Measurements from ENCODE around the gene YTHDC1.

The YTHDC1 gene

GRCh38 chr4:68358988-68359387, 9.1 kb upstream of the YTHDC1 start:
- no peak for DNase-seq (ENCODE audit: low read depth)

DNA sequence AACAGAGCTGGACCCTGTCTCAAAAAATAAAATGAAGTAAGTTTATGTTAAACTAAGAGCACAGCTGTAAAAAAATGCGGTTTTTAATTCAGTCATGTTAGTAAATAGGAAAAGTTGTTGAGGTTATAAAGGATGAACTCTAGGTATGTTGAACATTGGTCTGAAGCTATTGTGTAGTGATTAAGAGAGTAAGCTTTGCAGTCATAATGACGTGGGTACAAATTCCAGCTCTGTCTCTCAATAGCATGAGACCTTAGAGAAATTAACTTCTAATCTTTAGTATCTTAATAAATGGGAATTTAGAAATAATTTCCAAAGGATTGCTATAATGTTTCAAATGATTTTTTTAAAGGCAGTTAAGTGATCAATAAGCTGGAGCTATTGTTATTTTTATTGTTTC, 2.9 kb upstream of the YTHDC1 start:
- no peak for DNase-seq (ENCODE audit: low read depth)

DNA sequence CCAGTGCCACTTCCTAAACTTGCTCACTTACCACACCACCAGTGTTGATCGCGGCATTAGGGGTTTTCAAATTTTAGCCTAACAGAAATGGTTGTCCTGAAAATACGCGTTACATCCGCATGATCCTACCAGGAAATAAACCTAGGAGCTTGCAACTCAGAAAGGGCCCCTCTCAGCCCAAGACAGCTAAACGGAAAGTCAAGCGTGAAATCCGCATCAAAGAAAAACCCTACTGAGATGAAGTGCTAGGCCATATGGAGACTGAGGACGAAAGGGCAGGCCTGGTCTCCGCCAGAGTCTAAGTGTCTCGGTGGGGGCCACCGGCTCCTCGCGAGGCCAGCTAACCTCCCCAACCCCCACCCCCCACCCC, 626 bp downstream of the YTHDC1 start:
- no peak for DNase-seq (ENCODE audit: low read depth)

DNA sequence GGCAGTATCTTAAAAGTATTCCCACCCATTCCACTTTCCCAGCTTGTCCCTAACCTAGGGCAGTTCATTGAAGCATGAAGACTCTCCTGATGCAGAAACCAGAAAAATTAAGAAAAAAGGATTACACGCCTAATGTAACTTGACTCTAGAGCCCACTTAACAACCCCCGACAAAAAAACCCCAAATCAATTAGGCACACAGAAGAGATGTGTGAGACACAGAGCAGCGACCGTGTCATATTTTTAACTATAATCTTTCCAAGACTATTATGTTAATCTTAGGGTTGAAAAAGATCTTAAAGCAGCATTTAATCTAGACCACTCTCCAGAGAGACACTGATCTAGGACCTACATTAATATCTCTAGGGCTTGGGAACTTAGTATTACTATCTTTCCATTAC, 1.3 kb downstream of the YTHDC1 start:
- DNase-seq (ENCODE audit: low read depth) = no peak

- DNase-seq (ENCODE audit: low read depth) = no peak
Measured at GRCh38 chr4:68347845-68348244, 2.0 kb downstream of the YTHDC1 start.

GRCh38 chr4:68346461-68346860, 3.4 kb downstream of the YTHDC1 start:
- DNase-seq (ENCODE audit: low read depth) = no peak

DNA sequence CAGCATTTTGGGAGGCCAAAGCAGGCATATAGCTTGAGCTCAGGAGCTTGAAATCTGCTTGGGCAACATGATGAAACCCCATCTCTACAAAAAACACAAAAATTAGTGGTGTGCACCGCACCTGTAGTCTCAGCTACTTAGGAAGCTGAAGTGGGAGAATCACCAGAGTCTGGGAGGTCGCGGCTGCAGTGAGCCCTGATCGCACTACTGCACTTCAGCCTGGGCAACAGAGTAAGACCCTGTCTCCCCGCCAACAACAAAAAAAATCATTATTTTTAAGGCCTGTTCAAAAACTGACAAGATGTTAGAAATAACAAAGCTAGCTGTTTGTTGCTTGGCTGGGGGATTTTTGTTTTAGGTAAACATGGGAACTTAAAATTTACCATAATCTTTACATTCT, 5.1 kb downstream of the YTHDC1 start:
- no peak for DNase-seq (ENCODE audit: low read depth)

DNA sequence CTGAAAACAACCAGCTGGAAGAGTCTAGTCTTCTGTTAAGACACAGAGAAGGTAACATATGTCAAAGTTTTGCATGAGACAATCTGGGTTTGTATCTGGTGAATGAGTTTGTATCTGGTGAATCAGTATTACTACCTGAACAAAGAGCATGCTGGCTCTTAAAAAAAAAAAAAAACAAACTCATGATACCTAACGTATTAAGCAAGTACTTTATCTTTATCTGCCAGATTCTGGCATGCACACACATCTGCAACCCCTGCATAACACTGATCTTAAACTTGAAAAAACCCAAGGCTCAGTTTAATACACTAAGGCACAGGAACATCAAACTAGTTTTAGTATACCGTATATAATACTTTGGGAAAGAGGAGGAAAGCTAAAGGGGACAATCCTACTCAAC, 5.8 kb downstream of the YTHDC1 start:
- DNase-seq (ENCODE audit: low read depth) = no peak

DNA sequence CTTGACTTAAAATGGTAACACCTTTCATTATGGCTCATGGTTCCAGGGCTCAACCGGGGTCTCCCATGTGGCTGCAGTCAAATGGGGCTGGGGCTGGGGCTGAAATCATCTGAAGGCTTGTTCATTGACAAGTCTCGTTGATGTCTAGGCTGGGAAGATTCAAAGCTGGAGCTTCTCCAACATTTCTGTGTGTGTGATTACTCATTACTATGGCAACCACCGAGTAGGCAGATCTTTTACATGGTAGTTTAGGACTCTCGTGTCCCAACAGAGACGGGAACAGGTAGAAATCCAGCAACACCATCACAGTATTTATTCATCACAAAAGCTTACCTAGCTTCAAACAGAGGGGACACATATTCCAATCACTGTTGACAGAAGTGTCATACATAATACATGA, 7.8 kb downstream of the YTHDC1 start:
- no peak for DNase-seq (ENCODE audit: low read depth)

DNA sequence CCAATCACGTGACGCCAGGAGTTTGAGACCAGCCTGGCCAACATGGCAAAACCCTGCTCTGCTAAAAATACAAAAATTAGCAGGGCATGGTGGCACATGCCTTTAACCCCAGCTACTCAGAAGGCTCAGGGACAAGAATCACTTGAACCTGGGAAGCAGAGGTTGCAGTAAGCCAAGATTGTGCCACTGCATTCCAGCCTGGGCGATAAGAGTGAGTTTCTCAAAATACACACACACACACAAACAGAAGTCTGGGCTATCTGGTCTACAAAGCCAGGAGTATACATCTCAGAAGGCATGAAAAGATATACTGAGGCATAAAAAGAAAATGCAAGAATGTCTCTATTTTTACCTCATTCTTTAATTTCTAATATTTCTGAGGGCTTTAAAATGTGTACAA, 11.3 kb downstream of the YTHDC1 start:
- DNase-seq (ENCODE audit: low read depth) = no peak

DNA sequence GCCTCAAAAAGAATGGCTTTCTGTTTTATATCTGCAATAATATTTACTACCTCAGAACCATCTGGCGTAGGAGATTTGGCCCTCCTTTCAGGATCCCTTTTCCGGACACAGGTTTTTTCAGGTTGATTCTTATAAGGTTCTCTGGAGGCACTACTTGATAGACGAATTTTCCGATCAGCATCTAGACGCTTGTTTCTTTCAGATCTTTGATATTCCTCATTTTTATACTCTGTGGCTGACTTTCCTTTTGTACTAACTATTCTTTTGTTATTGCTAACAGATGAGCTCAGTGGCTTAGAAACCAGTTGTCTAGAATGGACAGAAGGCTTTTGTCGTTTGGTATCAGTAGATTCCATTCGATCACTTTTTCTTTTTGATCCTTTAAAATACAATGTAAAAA, 12.4 kb downstream of the YTHDC1 start:
- no peak for DNase-seq (ENCODE audit: low read depth)

DNA sequence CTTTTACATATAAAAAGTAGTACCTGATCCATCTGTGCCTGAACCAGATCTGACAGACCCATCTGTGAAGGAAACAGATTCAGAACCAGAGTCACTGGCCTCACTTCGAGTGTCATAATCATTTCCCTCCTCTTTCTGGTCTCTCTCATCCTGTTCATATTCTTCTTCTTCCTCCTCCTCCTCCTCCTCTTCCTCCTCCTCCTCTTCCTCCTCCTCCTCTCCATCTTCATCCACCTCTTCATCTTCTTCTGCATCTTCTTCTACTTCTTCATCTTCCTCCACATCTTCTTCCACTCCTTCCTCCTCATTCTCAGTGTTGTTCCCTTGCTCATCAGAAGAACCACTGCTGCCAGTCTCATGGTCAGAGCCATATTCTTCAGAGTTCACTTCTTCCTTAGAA, 12.9 kb downstream of the YTHDC1 start:
- no peak for DNase-seq (ENCODE audit: low read depth)

GRCh38 chr4:68336530-68336929, 13.4 kb downstream of the YTHDC1 start:
- DNase-seq (ENCODE audit: low read depth) = no peak

GRCh38 chr4:68326141-68326540, 23.7 kb downstream of the YTHDC1 start:
- DNase-seq (ENCODE audit: low read depth) = no peak

DNA sequence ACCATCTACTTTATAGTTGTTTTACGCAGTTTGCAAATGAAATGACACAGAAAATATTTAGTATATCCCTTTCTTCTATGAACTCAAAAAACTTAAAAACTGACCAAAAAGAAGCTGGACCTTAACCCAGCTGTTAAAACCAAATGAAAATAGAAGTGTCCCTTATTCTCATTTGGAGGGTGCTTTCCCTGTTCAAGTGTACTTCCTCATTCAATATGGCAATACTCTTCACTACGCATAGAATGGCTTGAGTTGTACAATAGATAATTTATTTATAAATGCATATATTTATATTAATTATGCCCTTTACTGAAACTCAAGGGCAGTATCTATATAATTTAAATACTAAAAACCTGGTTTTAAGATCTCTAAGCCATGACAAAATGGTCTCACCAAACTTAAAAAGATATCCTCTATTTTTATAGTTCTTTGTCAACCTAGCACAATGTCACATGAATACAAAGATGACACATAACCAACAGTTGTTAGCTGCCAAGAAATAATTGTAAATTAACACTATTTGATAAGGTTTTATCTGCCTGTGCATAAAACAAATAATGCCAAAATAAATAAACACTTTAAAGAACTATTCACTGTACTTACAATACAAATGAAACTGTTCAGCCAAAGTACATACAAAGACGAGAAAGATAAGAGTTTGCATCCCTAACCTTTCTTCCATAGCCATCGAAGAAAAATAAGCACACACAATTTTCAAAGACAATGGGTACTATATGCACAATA, 25.2 kb downstream of the YTHDC1 start:
- no peak for DNase-seq (ENCODE audit: low read depth)

GRCh38 chr4:68319040-68319439, 30.9 kb downstream of the YTHDC1 start:
- DNase-seq (ENCODE audit: low read depth) = no peak

- no peak for DNase-seq (ENCODE audit: low read depth)
Measured at GRCh38 chr4:68316193-68316969, 33.5 kb downstream of the YTHDC1 start.

GRCh38 chr4:68310651-68311247, 39.1 kb downstream of the YTHDC1 start:
- no peak for DNase-seq (ENCODE audit: low read depth)

DNA sequence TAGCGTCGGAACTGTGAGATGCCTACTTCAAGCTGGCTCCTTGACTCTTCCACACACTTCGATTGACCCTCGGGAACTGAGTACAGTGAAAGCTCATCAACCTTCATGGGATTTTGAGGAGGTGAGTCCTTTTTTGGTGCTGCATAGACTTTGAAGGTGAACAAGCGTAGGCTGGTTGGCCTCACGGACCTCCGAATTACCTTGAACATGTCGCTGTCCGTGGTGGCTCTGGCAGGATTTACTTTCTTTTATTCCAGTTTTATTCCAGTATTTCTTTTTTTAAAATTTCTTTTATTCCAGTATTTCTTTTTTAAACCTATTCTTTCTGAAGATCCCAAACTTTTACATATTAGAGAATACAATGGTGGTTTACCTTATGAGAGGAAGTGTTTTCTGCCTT, 45.2 kb downstream of the YTHDC1 start:
- no peak for DNase-seq (ENCODE audit: low read depth)

DNA sequence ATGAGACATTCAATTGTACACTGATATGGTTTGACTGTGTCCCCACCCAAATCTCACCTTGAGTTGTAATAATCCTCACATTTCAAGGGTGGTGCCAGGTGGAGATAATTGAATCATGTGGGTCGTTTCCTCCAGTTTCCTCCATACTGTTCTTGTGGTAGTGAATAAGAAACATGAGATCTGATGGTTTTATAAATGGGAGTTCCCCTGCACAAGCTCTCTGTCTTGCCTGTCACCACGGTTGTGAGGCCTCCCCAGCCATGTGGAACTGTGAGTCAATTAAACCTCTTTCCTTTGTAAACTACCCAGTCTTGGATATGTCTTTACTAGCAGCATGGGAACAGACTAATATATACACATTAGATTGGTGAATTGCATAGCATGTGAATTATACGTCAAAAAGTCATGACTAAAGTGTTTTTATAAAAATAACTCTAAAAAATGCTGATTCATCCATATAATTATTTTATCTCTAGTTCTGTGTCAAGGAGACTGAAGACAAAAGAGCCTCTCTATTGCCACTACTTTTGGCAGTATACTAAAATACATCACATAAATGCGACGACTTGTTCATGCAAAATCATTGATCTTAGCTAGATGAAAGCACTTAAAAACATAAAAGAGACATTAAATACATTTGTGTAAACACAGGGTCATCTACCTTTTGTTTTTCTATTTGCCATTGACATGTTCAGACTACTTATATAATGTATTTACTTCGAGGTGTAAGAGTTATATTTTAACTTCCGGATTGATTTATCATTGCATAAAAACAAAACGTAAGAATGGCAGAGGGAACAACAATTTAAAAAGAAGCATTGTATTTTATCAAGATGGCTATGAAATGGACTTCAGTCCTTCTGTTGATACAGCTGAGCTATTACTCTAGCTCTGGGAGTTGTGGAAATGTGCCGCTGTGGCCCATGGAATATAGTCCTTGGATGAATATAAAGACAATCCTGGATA, 50.1 kb downstream of the YTHDC1 start:
- no peak for DNase-seq (ENCODE audit: low read depth)

- DNase-seq (ENCODE audit: low read depth) = no peak
Measured at GRCh38 chr4:68297137-68297536, 52.8 kb downstream of the YTHDC1 start.

DNA sequence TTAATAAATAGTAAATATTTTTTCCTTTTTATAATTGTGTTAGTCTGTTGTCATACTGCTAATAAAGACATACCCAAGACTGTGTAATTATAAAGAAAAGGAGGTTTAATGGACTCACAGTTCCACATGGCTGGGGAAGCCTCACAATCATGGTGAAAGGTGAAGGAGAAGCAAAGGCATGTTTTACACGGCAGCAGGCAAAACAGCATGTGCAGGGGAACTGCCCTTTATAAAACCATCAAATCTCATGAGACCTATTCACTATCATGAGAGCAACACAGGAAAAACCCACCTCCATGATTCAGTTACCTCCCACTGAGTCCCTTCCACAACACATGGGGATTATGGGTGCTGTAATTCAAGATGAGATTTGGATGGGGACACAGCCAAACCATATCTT, 58.6 kb downstream of the YTHDC1 start:
- DNase-seq (ENCODE audit: low read depth) = no peak
